HCT116 (cell line): ENCODE measurements around the gene MLX.

Experiments used
- POLR2A ChIP-seq: IDR thresholded peaks from 2 replicates; pipeline ENCODE4 v1.7.0; 2011; ENCODE audit warnings: borderline replicate concordance; ENCODE audit not compliant: insufficient read depth, insufficient read length; ENCODE audit errors: extremely low read depth
- TF ChIP-seq, protein P1 (sequence below), 3 experiments: fragments of 200-600 bp in 1 of 3; sonication (generic) in 1 of 3; IDR thresholded peaks in 2 of 3; conservative IDR thresholded peaks in 1 of 3; 2 replicates each; pipeline ENCODE4 v1.5.1; 2012 to 2017; ENCODE audit warnings: low read depth in 2 of 3, low read length in 2 of 3, antibody characterized with exemption in 1 of 3, borderline replicate concordance in 1 of 3, control low read depth in 1 of 3, mild to moderate bottlenecking in 1 of 3, mixed read lengths in 1 of 3, mixed run types in 1 of 3, moderate library complexity in 1 of 3; ENCODE audit not compliant: insufficient read depth in 1 of 3

DNA sequence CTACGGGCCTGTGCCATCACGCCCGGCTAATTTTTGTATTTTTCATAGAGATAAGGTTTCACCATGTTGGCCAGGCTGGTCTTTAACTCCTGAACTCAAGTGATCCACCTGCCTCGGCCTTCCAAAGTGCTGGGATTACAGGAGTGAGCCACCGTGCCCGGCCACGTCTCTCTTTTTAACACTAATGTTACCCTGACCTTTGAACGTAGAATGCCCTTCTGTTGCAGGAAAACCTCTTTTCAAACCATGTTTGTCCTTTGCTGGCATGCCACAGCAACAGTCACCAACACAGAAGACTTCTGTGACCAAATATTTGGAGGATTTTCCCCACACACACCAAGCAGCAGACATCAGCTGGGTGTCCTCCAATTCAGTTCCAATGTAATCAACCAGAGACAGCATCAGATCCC is 22.0 kb upstream of the MLX start:
- TF ChIP-seq, protein P1, sequence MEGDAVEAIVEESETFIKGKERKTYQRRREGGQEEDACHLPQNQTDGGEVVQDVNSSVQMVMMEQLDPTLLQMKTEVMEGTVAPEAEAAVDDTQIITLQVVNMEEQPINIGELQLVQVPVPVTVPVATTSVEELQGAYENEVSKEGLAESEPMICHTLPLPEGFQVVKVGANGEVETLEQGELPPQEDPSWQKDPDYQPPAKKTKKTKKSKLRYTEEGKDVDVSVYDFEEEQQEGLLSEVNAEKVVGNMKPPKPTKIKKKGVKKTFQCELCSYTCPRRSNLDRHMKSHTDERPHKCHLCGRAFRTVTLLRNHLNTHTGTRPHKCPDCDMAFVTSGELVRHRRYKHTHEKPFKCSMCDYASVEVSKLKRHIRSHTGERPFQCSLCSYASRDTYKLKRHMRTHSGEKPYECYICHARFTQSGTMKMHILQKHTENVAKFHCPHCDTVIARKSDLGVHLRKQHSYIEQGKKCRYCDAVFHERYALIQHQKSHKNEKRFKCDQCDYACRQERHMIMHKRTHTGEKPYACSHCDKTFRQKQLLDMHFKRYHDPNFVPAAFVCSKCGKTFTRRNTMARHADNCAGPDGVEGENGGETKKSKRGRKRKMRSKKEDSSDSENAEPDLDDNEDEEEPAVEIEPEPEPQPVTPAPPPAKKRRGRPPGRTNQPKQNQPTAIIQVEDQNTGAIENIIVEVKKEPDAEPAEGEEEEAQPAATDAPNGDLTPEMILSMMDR (IDR thresholded peaks at IDR 0.05 in 2 of 3, conservative IDR thresholded peaks at IDR 0.05 in 1 of 3; ENCODE audit: borderline replicate concordance in 1 of 3, insufficient read depth in 1 of 3, low read depth in 2 of 3, low read length in 2 of 3) = no peak
- TF ChIP-seq POLR2A = no peak
